ENCODE data around the gene MEG3.

MEG3 gene

DNA sequence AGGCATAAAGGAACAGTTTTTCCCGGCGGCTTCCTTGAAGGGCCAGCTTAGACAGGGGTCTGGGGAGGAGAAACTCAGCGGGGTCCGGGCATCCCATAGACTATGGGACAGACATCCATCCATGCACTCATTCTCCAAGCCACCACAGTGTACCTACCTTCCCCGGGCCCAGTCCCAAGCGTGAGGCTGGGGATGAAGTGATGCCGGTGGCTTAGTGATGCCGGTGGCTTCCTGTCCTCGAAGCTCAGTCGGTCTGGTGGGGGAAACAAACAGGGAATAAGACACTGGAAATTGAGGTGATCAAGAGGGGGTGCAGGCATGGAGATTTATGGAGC is 77.2 kb downstream of the MEG3 start:
- no peaks in the 10 kb centered on the region for H3K36me3 ChIP-seq (ENCODE audit: control insufficient read depth in 2 of 2, insufficient read depth in 2 of 2, low read length in 2 of 2)
- H3K4me1 ChIP-seq (ENCODE audit: control insufficient read depth, insufficient read depth, low read length) = peaks cover 5% of the 10 kb centered on the region

DNA sequence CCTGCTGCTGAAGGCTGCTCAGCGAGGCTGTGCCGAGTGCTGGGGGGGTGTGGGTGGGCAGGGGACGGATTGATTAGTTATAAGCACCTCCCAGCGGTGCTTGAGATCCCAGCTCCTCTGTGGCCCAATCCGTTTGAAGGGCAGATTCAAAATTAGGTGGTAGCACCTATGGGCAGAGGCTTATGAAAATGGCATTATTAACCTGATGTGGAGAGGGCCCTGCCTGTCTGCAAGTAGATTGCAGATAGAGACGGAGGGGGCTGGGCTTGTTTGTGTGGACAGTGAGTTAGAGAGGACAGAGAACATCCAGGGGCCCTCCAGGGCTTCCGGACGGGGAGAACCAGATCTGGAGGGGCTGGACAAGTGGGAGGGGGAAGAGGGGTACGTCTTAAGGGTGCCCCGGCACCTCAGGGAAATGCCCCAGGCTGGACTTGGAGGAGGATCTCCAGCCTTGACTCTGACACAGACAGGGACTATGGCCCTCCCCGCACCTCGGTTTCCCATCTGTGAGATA is 77.8 kb downstream of the MEG3 start, which contains the start of gene RTL1:
Gene RTL1 (minus strand): TSS at position 51 of the 514 bp plus-strand sequence. CDS start 18,934 bp downstream, outside the sequence.
- Histone ChIP-seq H3K36me3 (ENCODE audit: control insufficient read depth in 2 of 2, insufficient read depth in 2 of 2, low read length in 2 of 2) (no peaks in the 10 kb centered on the region), H3K4me3 (ENCODE audit: low read length in 2 of 2) (no peak within 1 kb of the TSS), H3K9ac (ENCODE audit: low read length in 2 of 2) (no peak within 1 kb of the TSS), H3K9me3 (ENCODE audit: control insufficient read depth in 2 of 2, low read length in 2 of 2) (peaks cover 0 to 5% of the 10 kb centered on the region in 2 donors), H3K27ac (ENCODE audit: low read length) (no peak within 1 kb of the TSS), H3K27me3 (ENCODE audit: control insufficient read depth in 1 of 2, insufficient read depth in 2 of 2, low read length in 2 of 2) (peaks cover 22 to 36% of the 10 kb centered on the region in 2 donors), H3K4me1 (ENCODE audit: control insufficient read depth, insufficient read depth, low read length) (peaks cover 5% of the 10 kb centered on the region)

More for the DNA sequence above, 77.2 kb downstream of the MEG3 start:
- H3K27me3 ChIP-seq (ENCODE audit: control insufficient read depth in 1 of 2, insufficient read depth in 2 of 2, low read length in 2 of 2) = peaks cover 22 to 36% of the 10 kb centered on the region in 2 donors
- H3K9ac ChIP-seq (ENCODE audit: low read length in 2 of 2) = no peak overlapping the region
- no peak overlapping the region for H3K4me3 ChIP-seq (ENCODE audit: low read length in 2 of 2)
- no peak overlapping the region for H3K27ac ChIP-seq (ENCODE audit: low read length)
- peaks cover 0 to 5% of the 10 kb centered on the region in 2 donors for H3K9me3 ChIP-seq (ENCODE audit: control insufficient read depth in 2 of 2, low read length in 2 of 2)

DNA sequence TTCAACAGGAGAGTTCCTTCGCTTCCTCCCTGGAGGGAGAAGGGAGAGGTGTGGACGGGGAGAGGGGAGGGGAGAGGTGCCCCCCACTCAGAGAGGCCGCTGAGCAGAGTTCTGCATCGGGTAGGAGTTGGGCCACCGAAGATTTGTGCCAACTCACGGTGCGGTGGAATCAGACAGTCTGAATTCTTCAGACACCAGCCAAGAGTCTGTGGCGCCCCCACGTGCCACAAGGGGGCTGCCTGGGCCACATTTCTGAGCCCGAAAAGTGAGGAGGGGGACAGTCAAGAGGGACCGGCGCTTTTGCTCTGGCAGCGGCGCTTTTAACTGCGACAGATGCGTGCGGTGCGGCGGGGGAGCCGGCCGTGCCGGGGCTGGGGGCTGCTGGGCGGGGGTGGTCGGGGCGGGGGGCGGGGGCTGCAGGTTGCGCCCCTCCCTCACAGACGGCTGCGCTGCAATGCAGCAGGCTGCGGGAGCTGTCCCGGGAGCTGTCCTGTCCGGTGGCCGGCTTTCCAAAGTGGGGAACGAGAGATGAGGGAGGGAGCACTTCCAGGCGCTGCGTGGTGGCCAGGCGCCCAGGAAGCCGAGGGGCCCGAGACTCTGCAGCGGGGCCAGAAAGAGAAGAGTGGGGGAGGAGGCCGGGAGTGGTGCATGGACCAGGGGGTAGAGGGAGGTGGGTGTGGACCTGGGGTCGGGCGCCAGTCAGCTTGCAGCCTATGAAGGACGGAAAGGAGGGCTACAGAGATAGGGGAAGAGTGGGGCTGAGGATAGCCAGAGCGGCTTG is 78.6 kb downstream of the MEG3 start:
- H3K36me3 ChIP-seq (ENCODE audit: control insufficient read depth in 2 of 2, insufficient read depth in 2 of 2, low read length in 2 of 2) = no peaks in the 10 kb centered on the region
- H3K4me3 ChIP-seq (ENCODE audit: low read length in 2 of 2) = no peak overlapping the region
- H3K9ac ChIP-seq (ENCODE audit: low read length in 2 of 2) = no peak overlapping the region
- H3K4me1 ChIP-seq (ENCODE audit: control insufficient read depth, insufficient read depth, low read length) = peaks cover 2% of the 10 kb centered on the region
- peaks cover 22 to 34% of the 10 kb centered on the region in 2 donors for H3K27me3 ChIP-seq (ENCODE audit: control insufficient read depth in 1 of 2, insufficient read depth in 2 of 2, low read length in 2 of 2)
- no peak overlapping the region for H3K27ac ChIP-seq (ENCODE audit: low read length)
- H3K9me3 ChIP-seq (ENCODE audit: control insufficient read depth in 2 of 2, low read length in 2 of 2) = peaks cover 0 to 5% of the 10 kb centered on the region in 2 donors

DNA sequence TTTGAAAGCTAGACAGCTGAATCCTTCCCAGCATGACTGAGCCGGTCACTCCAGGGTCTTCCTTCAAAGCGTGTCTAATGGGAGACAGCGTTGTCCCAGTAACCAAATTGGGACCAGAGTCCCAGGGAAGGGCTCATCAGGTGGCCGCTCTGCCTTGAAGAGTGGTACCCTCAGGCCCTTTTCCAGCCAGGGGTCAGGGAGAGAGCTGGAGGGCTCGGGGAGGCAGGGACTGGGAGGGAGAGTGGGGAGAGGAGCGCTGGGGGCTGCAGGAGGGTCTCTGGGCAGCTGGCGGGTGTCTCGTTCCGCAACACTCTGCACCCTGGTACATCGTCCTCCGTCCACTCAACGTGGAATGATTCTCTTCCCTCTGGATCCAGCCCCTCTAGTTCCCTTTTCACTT is 79.2 kb downstream of the MEG3 start:
- no peak overlapping the region for H3K4me3 ChIP-seq (ENCODE audit: low read length in 2 of 2)
- peaks cover 22 to 32% of the 10 kb centered on the region in 2 donors for H3K27me3 ChIP-seq (ENCODE audit: control insufficient read depth in 1 of 2, insufficient read depth in 2 of 2, low read length in 2 of 2)
- H3K9me3 ChIP-seq (ENCODE audit: control insufficient read depth in 2 of 2, low read length in 2 of 2) = peaks cover 0 to 5% of the 10 kb centered on the region in 2 donors
- peaks cover 2% of the 10 kb centered on the region for H3K4me1 ChIP-seq (ENCODE audit: control insufficient read depth, insufficient read depth, low read length)
- H3K27ac ChIP-seq (ENCODE audit: low read length) = no peak overlapping the region
- H3K36me3 ChIP-seq (ENCODE audit: control insufficient read depth in 2 of 2, insufficient read depth in 2 of 2, low read length in 2 of 2) = no peaks in the 10 kb centered on the region
- no peak overlapping the region for H3K9ac ChIP-seq (ENCODE audit: low read length in 2 of 2)

DNA sequence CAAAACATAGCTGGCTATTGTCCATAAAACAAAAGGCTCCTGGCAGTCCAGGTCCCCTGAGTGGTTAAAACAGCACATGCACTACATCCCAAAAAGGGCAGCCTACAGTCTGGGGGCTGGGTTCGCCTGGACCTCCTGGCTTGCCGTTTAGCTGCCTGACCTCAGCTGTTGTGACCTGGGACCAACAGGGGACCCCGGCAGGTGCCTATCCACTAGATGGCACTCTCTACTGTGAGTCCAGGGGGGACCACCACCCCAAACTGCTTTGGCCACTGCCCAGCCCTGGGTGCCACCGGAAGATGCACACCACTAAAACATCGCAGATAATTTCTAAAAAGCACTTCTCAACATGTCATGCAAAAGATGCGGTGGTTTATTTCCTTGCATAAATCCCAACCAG is 80.5 kb downstream of the MEG3 start:
- Histone ChIP-seq H3K36me3 (ENCODE audit: control insufficient read depth in 2 of 2, insufficient read depth in 2 of 2, low read length in 2 of 2) (no peaks in the 10 kb centered on the region), H3K4me3 (ENCODE audit: low read length in 2 of 2) (no peak overlapping the region), H3K4me1 (ENCODE audit: control insufficient read depth, insufficient read depth, low read length) (peaks cover 2% of the 10 kb centered on the region), H3K9me3 (ENCODE audit: control insufficient read depth in 2 of 2, low read length in 2 of 2) (peaks cover 0 to 5% of the 10 kb centered on the region in 2 donors), H3K27me3 (ENCODE audit: control insufficient read depth in 1 of 2, insufficient read depth in 2 of 2, low read length in 2 of 2) (peaks cover 16 to 22% of the 10 kb centered on the region in 2 donors), H3K27ac (ENCODE audit: low read length) (no peak overlapping the region), H3K9ac (ENCODE audit: low read length in 2 of 2) (no peak overlapping the region)

DNA sequence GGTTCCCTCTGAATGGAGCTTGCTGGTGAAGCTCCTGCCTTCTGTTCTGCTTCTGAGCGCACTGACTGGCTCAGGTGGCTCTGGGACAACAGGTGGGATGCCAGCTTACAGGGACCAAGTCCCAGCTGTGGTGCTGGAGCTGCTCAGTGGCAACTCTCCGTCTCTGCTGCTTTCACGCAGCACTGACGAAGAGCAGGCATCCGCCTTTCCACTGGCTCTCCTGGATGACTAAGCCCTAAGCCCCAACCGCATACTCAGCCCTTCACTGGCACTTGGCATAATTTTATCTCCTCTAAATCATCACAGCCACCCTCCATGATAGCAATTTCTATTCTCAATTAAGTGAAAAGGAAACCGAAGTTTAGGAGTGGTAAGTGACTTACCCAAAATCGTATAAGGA is 81.3 kb downstream of the MEG3 start:
- H3K9me3 ChIP-seq (ENCODE audit: control insufficient read depth in 2 of 2, low read length in 2 of 2) = no peaks in the 10 kb centered on the region
- H3K27me3 ChIP-seq (ENCODE audit: control insufficient read depth in 1 of 2, insufficient read depth in 2 of 2, low read length in 2 of 2) = peaks cover 13 to 17% of the 10 kb centered on the region in 2 donors
- peaks cover 2% of the 10 kb centered on the region for H3K4me1 ChIP-seq (ENCODE audit: control insufficient read depth, insufficient read depth, low read length)
- H3K4me3 ChIP-seq (ENCODE audit: low read length in 2 of 2) = no peak overlapping the region
- H3K9ac ChIP-seq (ENCODE audit: low read length in 2 of 2) = no peak overlapping the region
- H3K27ac ChIP-seq (ENCODE audit: low read length) = no peak overlapping the region
- no peaks in the 10 kb centered on the region for H3K36me3 ChIP-seq (ENCODE audit: control insufficient read depth in 2 of 2, insufficient read depth in 2 of 2, low read length in 2 of 2)

DNA sequence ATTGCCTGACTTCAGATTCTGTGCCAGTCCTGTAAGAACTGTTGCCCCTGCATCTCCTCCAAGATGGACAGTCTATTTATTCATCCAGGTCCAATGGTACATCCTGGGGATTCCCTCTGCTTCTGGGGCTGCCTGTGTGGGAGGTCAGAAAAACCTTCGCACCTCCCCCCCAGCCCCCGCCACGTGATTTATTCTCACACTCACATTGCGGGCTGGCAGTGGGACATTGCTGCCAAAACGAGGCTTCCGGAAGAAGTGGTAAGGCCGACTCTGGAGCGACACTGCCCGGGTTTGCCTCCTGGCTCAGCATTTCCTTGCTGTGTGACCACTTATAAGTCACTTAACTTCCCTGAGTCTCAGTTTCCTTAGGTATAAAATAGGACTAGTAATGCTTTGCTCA is 83.5 kb downstream of the MEG3 start:
- Histone ChIP-seq H3K4me1 (ENCODE audit: control insufficient read depth, insufficient read depth, low read length) (peaks cover 2% of the 10 kb centered on the region), H3K27me3 (ENCODE audit: control insufficient read depth in 1 of 2, insufficient read depth in 2 of 2, low read length in 2 of 2) (peaks cover 6 to 8% of the 10 kb centered on the region in 2 donors), H3K27ac (ENCODE audit: low read length) (no peak overlapping the region)

More for the DNA sequence above, 83.5 kb downstream of the MEG3 start:
- Histone ChIP-seq H3K9ac (ENCODE audit: low read length in 2 of 2) (no peak overlapping the region), H3K36me3 (ENCODE audit: control insufficient read depth in 2 of 2, insufficient read depth in 2 of 2, low read length in 2 of 2) (no peaks in the 10 kb centered on the region), H3K4me3 (ENCODE audit: low read length in 2 of 2) (no peak overlapping the region), H3K9me3 (ENCODE audit: control insufficient read depth in 2 of 2, low read length in 2 of 2) (no peaks in the 10 kb centered on the region)
